GM19397 (cell line): Measurements from ENCODE around the gene ZC3H10.
"Not testable (repeated sequence)": the region's sequence is repeated elsewhere in the genome, so short reads cannot be mapped to it uniquely, and the experiment has no call there.

Source experiments
- ATAC-seq: cut with Tn5 transposase; IDR thresholded peaks from one replicate; pipeline ENCODE4 v1.9.1; 2021; ENCODE audit warnings: mild to moderate bottlenecking, moderate library complexity; ENCODE audit not compliant: unreplicated experiment

ZC3H10 gene

GRCh38 chr12:56153678-56154065, 35.6 kb downstream of the ZC3H10 start:
- ATAC-seq: no peak

- no peak for ATAC-seq
Observed at GRCh38 chr12:56154246-56154771, 36.2 kb downstream of the ZC3H10 start.

GRCh38 chr12:56154818-56155217, 36.8 kb downstream of the ZC3H10 start:
- ATAC-seq: no peak

- no peak for ATAC-seq
Observed at GRCh38 chr12:56155256-56155845, 37.3 kb downstream of the ZC3H10 start.

- not testable (repeated sequence) for ATAC-seq
Observed at GRCh38 chr12:56156464-56157200, 38.6 kb downstream of the ZC3H10 start.

- ATAC-seq: peak; percentile 31
Observed at GRCh38 chr12:56157201-56158028, 39.3 kb downstream of the ZC3H10 start.

GRCh38 chr12:56158029-56158925, 40.2 kb downstream of the ZC3H10 start, which contains the start of gene MYL6:
Gene MYL6 (plus strand): TSS chr12:56158359. CDS start chr12:56158402, 43 bp downstream.
- peak; percentile 84 for ATAC-seq

GRCh38 chr12:56158926-56159461, 40.9 kb downstream of the ZC3H10 start:
- ATAC-seq: no peak

- no peak for ATAC-seq
Observed at GRCh38 chr12:56159482-56160192, 41.6 kb downstream of the ZC3H10 start.

- ATAC-seq: no peak
Observed at GRCh38 chr12:56160193-56160763, 42.2 kb downstream of the ZC3H10 start.

GRCh38 chr12:56160894-56161689, 43.0 kb downstream of the ZC3H10 start:
- no peak for ATAC-seq

- no peak for ATAC-seq
Observed at GRCh38 chr12:56161690-56162351, 43.8 kb downstream of the ZC3H10 start.

GRCh38 chr12:56162468-56163290, 44.6 kb downstream of the ZC3H10 start:
- ATAC-seq: no peak

GRCh38 chr12:56163533-56164344, 45.7 kb downstream of the ZC3H10 start:
- ATAC-seq: no peak

- no peak for ATAC-seq
Observed at GRCh38 chr12:56164345-56164729, 46.3 kb downstream of the ZC3H10 start.

GRCh38 chr12:56165369-56165768, 47.3 kb downstream of the ZC3H10 start:
- ATAC-seq: no peak
